ENCODE measurements around the gene ACTR3. TPM values are rescaled to one million over a fixed set of nuclear protein-coding genes. Genes with fewer than 3 reads are reported as not detected.
A peak's percentile ranks its signal among the peaks of the same experiment; 100 is the strongest.

Gene ACTR3
- total RNA-seq, 1 donor from 2014 or later: 45.4 TPM

- intact Hi-C loops (cut with DNase I): loop anchor here (10.0 kb wide), 1 partner anchor 647 kb away; no protein-coding TSS in a partner anchor
- no peak for DNase-seq (ENCODE audit: low spot score in 2 of 2)
- no peaks in the 10 kb centered on the region for H3K27me3 ChIP-seq
- TF ChIP-seq CTCF (IDR thresholded peaks at IDR 0.05): no peak
- H3K9me3 ChIP-seq: no peaks in the 10 kb centered on the region
- peak overlapping the region; percentile 23 to 34 for H3K4me3 ChIP-seq
- H3K27ac ChIP-seq: peak overlapping the region; percentile 9 to 52
- H3K4me1 ChIP-seq: peaks cover 5 to 65% of the 10 kb centered on the region in 2 donors
- no peaks in the 10 kb centered on the region for H3K36me3 ChIP-seq
Observed at GRCh38 chr2:113898081-113898480, 8.2 kb downstream of the ACTR3 start.

- Histone ChIP-seq H3K9me3 (no peaks in the 10 kb centered on the region), H3K27ac (no peak overlapping the region)
- intact Hi-C loops (cut with DNase I): loop anchor here (10.0 kb wide), 1 partner anchor 646 kb away; no protein-coding TSS in a partner anchor
Observed at GRCh38 chr2:113899166-113899565, 9.3 kb downstream of the ACTR3 start.

GRCh38 chr2:113901943-113902342, 12.1 kb downstream of the ACTR3 start:
- peaks cover 3 to 38% of the 10 kb centered on the region in 2 donors for H3K4me1 ChIP-seq
- intact Hi-C loops (cut with DNase I): no loop called here

More at GRCh38 chr2:113899166-113899565, 9.3 kb downstream of the ACTR3 start:
- no peak for TF ChIP-seq CTCF (IDR thresholded peaks at IDR 0.05)
- no peak overlapping the region for H3K4me3 ChIP-seq
- no peak for DNase-seq (ENCODE audit: low spot score in 2 of 2)
- H3K27me3 ChIP-seq: no peaks in the 10 kb centered on the region
- no peaks in the 10 kb centered on the region for H3K36me3 ChIP-seq
- H3K4me1 ChIP-seq: peaks cover 5 to 55% of the 10 kb centered on the region in 2 donors

GRCh38 chr2:113905886-113906285, 16.0 kb downstream of the ACTR3 start:
- no peak for DNase-seq (ENCODE audit: low spot score in 2 of 2)
- H3K27me3 ChIP-seq: no peaks in the 10 kb centered on the region
- no peak overlapping the region for H3K27ac ChIP-seq
- peaks cover 0 to 18% of the 10 kb centered on the region in 2 donors for H3K4me1 ChIP-seq
- no peak for TF ChIP-seq CTCF (IDR thresholded peaks at IDR 0.05)
- no peaks in the 10 kb centered on the region for H3K36me3 ChIP-seq
- intact Hi-C loops (cut with DNase I): no loop called here
- H3K9me3 ChIP-seq: no peaks in the 10 kb centered on the region
- H3K4me3 ChIP-seq: no peak overlapping the region

More at GRCh38 chr2:113901943-113902342, 12.1 kb downstream of the ACTR3 start:
- no peaks in the 10 kb centered on the region for H3K9me3 ChIP-seq
- no peak overlapping the region for H3K27ac ChIP-seq
- no peak for TF ChIP-seq CTCF (IDR thresholded peaks at IDR 0.05)
- H3K27me3 ChIP-seq: no peaks in the 10 kb centered on the region
- H3K36me3 ChIP-seq: no peaks in the 10 kb centered on the region
- no peak overlapping the region for H3K4me3 ChIP-seq
- no peak for DNase-seq (ENCODE audit: low spot score in 2 of 2)

- no peak overlapping the region for H3K4me3 ChIP-seq
- no peaks in the 10 kb centered on the region for H3K36me3 ChIP-seq
- H3K9me3 ChIP-seq: no peaks in the 10 kb centered on the region
- no peak overlapping the region for H3K27ac ChIP-seq
- no peak for DNase-seq (ENCODE audit: low spot score in 2 of 2)
- H3K27me3 ChIP-seq: no peaks in the 10 kb centered on the region
- intact Hi-C loops (cut with DNase I): no loop called here
- no peak for TF ChIP-seq CTCF (IDR thresholded peaks at IDR 0.05)
- H3K4me1 ChIP-seq: peaks cover 0 to 15% of the 10 kb centered on the region in 2 donors
Observed at GRCh38 chr2:113906647-113907046, 16.8 kb downstream of the ACTR3 start.

GRCh38 chr2:113907297-113907696, 17.4 kb downstream of the ACTR3 start:
- Histone ChIP-seq H3K4me1 (peaks cover 0 to 15% of the 10 kb centered on the region in 2 donors), H3K9me3 (no peaks in the 10 kb centered on the region), H3K36me3 (no peaks in the 10 kb centered on the region), H3K27me3 (no peaks in the 10 kb centered on the region), H3K27ac (no peak overlapping the region), H3K4me3 (no peak overlapping the region)
- no peak for TF ChIP-seq CTCF (IDR thresholded peaks at IDR 0.05)
- intact Hi-C loops (cut with DNase I): no loop called here
- no peak for DNase-seq (ENCODE audit: low spot score in 2 of 2)

All from ascending aorta (tissue), 2 donors.